ENCODE measurements around the gene REV3L. TPM values are rescaled to one million over a fixed set of nuclear protein-coding genes. Genes with fewer than 3 reads are reported as not detected.
A peak's percentile ranks its signal among the peaks of the same experiment; 100 is the strongest.

Gene REV3L
- total RNA-seq, 1 donor from 2014 or later: 40.5 TPM

GRCh38 chr6:111342913-111343312 is 140.1 kb downstream of the REV3L start:
- DNase-seq (ENCODE audit: low spot score, unreplicated experiment): no peak

GRCh38 chr6:111339294-111339693 is 143.7 kb downstream of the REV3L start:
- no peak for DNase-seq (ENCODE audit: low spot score, unreplicated experiment)
- Mint-ChIP-seq H3K9me3 (ENCODE audit: low read depth) (no peaks in the 10 kb centered on the region), H3K27ac (no peak overlapping the region), H3K4me3 (ENCODE audit: low read depth) (no peak overlapping the region), H3K36me3 (ENCODE audit: insufficient read depth) (peaks cover 18% of the 10 kb centered on the region), H3K4me1 (ENCODE audit: low read depth) (peaks cover 5% of the 10 kb centered on the region), H3K27me3 (no peaks in the 10 kb centered on the region)
- TF ChIP-seq CTCF (IDR thresholded peaks at IDR 0.05; ENCODE audit: unreplicated experiment): no peak

More at GRCh38 chr6:111342913-111343312, 140.1 kb downstream of the REV3L start:
- H3K4me1 Mint-ChIP-seq (ENCODE audit: low read depth): peaks cover 15% of the 10 kb centered on the region
- no peak overlapping the region for H3K4me3 Mint-ChIP-seq (ENCODE audit: low read depth)
- H3K27me3 Mint-ChIP-seq: no peaks in the 10 kb centered on the region
- H3K27ac Mint-ChIP-seq: peak overlapping the region; percentile 68
- TF ChIP-seq CTCF (IDR thresholded peaks at IDR 0.05; ENCODE audit: unreplicated experiment): no peak
- peaks cover 19% of the 10 kb centered on the region for H3K36me3 Mint-ChIP-seq (ENCODE audit: insufficient read depth)
- H3K9me3 Mint-ChIP-seq (ENCODE audit: low read depth): no peaks in the 10 kb centered on the region

GRCh38 chr6:111338843-111339242 is 144.2 kb downstream of the REV3L start:
- Mint-ChIP-seq H3K27ac (no peak overlapping the region), H3K9me3 (ENCODE audit: low read depth) (no peaks in the 10 kb centered on the region), H3K4me1 (ENCODE audit: low read depth) (peaks cover 4% of the 10 kb centered on the region), H3K36me3 (ENCODE audit: insufficient read depth) (peaks cover 17% of the 10 kb centered on the region), H3K4me3 (ENCODE audit: low read depth) (no peak overlapping the region), H3K27me3 (no peaks in the 10 kb centered on the region)
- no peak for DNase-seq (ENCODE audit: low spot score, unreplicated experiment)
- TF ChIP-seq CTCF (IDR thresholded peaks at IDR 0.05; ENCODE audit: unreplicated experiment): no peak

- Mint-ChIP-seq H3K27ac (peak overlapping the region; percentile 78), H3K4me3 (ENCODE audit: low read depth) (no peak overlapping the region), H3K36me3 (ENCODE audit: insufficient read depth) (peaks cover 20% of the 10 kb centered on the region), H3K27me3 (no peaks in the 10 kb centered on the region), H3K9me3 (ENCODE audit: low read depth) (no peaks in the 10 kb centered on the region), H3K4me1 (ENCODE audit: low read depth) (peaks cover 4% of the 10 kb centered on the region)
- no peak for TF ChIP-seq CTCF (IDR thresholded peaks at IDR 0.05; ENCODE audit: unreplicated experiment)
- no peak for DNase-seq (ENCODE audit: low spot score, unreplicated experiment)
These were observed 145.2 kb downstream of the REV3L start for GRCh38 chr6:111337829-111338236.

- H3K27me3 Mint-ChIP-seq: no peaks in the 10 kb centered on the region
- H3K4me3 Mint-ChIP-seq (ENCODE audit: low read depth): no peak overlapping the region
- H3K9me3 Mint-ChIP-seq (ENCODE audit: low read depth): no peaks in the 10 kb centered on the region
- DNase-seq (ENCODE audit: low spot score, unreplicated experiment): no peak
- no peaks in the 10 kb centered on the region for H3K4me1 Mint-ChIP-seq (ENCODE audit: low read depth)
- no peak for TF ChIP-seq CTCF (IDR thresholded peaks at IDR 0.05; ENCODE audit: unreplicated experiment)
- peak overlapping the region; percentile 20 for H3K27ac Mint-ChIP-seq
- H3K36me3 Mint-ChIP-seq (ENCODE audit: insufficient read depth): peaks cover 30% of the 10 kb centered on the region
These were observed 153.0 kb downstream of the REV3L start for GRCh38 chr6:111329882-111330633.

Data from progenitor cell of endocrine pancreas (in vitro differentiated cells).